Measurements from ENCODE around the gene TM4SF4.

GRCh38 chr3:149454746-149455145 lies 19.8 kb upstream of the TM4SF4 start:
- no peak for TF ChIP-seq CTCF (IDR thresholded peaks at IDR 0.05)
- no peak for TF ChIP-seq POLR2A (IDR thresholded peaks at IDR 0.05)
